HEK293T (cell line): ENCODE measurements around the gene LRP1B.

Experiments used
- CTCF ChIA-PET: fragments of 350-600 bp; formaldehyde crosslinking; extraction: SDS; loops from one replicate; lab custom pipeline; 2021; ENCODE audit warnings: antibody characterized with exemption, inconsistent platforms; lab: Yijun Ruan, JAX
- POLR2A ChIA-PET: fragments of 350-600 bp; formaldehyde crosslinking; extraction: SDS; loops from one replicate; lab custom pipeline; 2020; ENCODE audit warnings: antibody characterized with exemption, inconsistent platforms; lab: Yijun Ruan, JAX
- DNase-seq: peaks from one replicate; pipeline ENCODE4 v3.0.0; 2012; ENCODE audit warnings: mixed read lengths; ENCODE audit errors: extremely low spot score
- ARNT ChIP-seq: fragments of 450-650 bp; IDR thresholded peaks from 2 replicates; pipeline ENCODE4 v1.6.1; 2017; ENCODE audit warnings: mild to moderate bottlenecking
- BHLHE40 ChIP-seq: fragments of 450-650 bp; IDR thresholded peaks from 2 replicates; pipeline ENCODE4 v1.6.1; 2016; ENCODE audit warnings: mild to moderate bottlenecking, moderate library complexity, borderline replicate concordance
- CTBP1 ChIP-seq: fragments of 450-650 bp; IDR thresholded peaks from 2 replicates; pipeline ENCODE4 v1.6.1; 2016; ENCODE audit warnings: borderline replicate concordance
- ELF4 ChIP-seq: fragments of 450-650 bp; IDR thresholded peaks from 2 replicates; pipeline ENCODE4 v1.6.1; 2017; ENCODE audit warnings: antibody characterized with exemption
- FOXA1 ChIP-seq: fragments of 450-650 bp; IDR thresholded peaks from 2 replicates; pipeline ENCODE4 v1.6.1; 2016; ENCODE audit warnings: mild to moderate bottlenecking
- FOXK2 ChIP-seq: fragments of 450-650 bp; IDR thresholded peaks from 2 replicates; pipeline ENCODE4 v1.6.1; 2016; ENCODE audit warnings: mild to moderate bottlenecking
- FOXM1 ChIP-seq: fragments of 450-650 bp; IDR thresholded peaks from 2 replicates; pipeline ENCODE4 v1.6.1; 2017; ENCODE audit warnings: mild to moderate bottlenecking, borderline replicate concordance
- HDGF ChIP-seq: fragments of 450-650 bp; IDR thresholded peaks from 2 replicates; pipeline ENCODE4 v1.6.1; 2017; ENCODE audit warnings: antibody characterized with exemption, borderline replicate concordance
- L3MBTL2 ChIP-seq: fragments of 450-650 bp; conservative IDR thresholded peaks from 2 replicates; pipeline ENCODE4 v1.6.1; 2016; ENCODE audit warnings: mild to moderate bottlenecking
- LEF1 ChIP-seq: fragments of 450-650 bp; IDR thresholded peaks from 2 replicates; pipeline ENCODE4 v1.6.1; 2017; ENCODE audit warnings: mild to moderate bottlenecking, borderline replicate concordance
- NFRKB ChIP-seq: fragments of 450-650 bp; IDR thresholded peaks from 2 replicates; pipeline ENCODE4 v1.6.1; 2016; ENCODE audit warnings: mild to moderate bottlenecking, moderate library complexity
- PKNOX1 ChIP-seq: fragments of 450-650 bp; IDR thresholded peaks from 2 replicates; pipeline ENCODE4 v1.6.1; 2016
- SP1 ChIP-seq: fragments of 450-650 bp; IDR thresholded peaks from 2 replicates; pipeline ENCODE4 v1.6.1; 2017
- SUZ12 ChIP-seq: fragments of 450-650 bp; IDR thresholded peaks from 2 replicates; pipeline ENCODE4 v1.6.1; 2016; ENCODE audit warnings: mild to moderate bottlenecking
- TARDBP ChIP-seq: fragments of 450-650 bp; IDR thresholded peaks from 2 replicates; pipeline ENCODE4 v1.6.1; 2016
- ZNF384 ChIP-seq: fragments of 450-650 bp; IDR thresholded peaks from 2 replicates; pipeline ENCODE4 v1.6.1; 2016

Gene LRP1B

DNA sequence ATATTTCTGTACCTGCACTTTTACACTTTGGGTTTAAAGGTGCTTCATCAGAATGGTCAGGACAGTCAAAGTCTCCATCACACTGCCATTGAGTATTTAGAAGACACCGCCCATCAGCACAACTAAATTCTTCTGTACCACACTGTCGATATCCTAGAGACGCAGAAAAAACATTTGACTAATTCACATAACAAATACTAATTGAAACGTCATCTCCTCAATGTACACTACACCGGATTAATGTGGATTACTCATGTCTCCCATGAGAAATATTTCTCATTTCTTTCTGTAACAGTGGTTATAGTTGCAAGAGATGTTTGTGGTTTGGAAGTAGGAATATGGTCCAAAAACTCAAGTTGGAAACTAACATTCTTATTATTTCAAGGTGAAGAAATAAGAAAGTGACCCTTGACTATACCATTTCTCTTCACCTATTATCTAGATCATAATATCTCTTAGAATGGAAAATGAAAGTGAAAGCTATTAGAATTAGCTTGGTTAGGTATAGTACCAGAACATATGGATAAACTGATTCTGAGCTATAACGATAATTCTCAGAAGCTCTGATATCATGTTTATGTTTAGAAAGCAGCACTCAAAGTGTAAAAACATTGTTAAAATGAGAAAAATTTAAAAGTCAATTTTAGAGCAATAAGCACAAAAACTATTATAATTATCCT lies 1627.7 kb downstream of the LRP1B start:
- DNase-seq, result no peak
- ChIA-PET POLR2A (no interaction called here), CTCF (no interaction called here)
- TF ChIP-seq L3MBTL2 (no peak), PKNOX1 (no peak), FOXK2 (no peak), CTBP1 (no peak), BHLHE40 (no peak), TARDBP (no peak), LEF1 (no peak), SUZ12 (no peak)

DNA sequence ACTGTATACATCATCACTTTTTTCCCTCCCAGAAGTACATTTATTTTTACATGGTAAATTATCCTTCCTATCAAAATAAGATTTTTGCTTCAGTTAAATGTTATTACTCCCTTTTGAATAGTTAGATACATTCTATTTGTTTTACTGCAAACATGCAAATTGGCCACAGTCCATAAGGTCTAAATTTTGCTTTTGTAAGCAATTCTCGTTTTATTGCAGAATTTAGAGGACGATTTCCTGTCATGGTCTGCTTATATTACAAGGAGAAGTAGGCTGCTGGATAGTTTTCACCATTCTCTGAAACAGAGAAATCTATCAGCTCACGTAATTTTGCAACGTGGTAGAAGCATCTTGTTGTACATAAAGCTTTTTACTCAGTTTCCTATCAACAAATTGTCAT lies 1632.5 kb downstream of the LRP1B start:
- ChIA-PET CTCF (no interaction called here), POLR2A (no interaction called here)
- no peak for DNase-seq
- no peak for TF ChIP-seq PKNOX1
- no peak for TF ChIP-seq L3MBTL2
- TF ChIP-seq HDGF, result no peak
- no peak for TF ChIP-seq FOXK2
- no peak for TF ChIP-seq FOXA1
- TF ChIP-seq NFRKB, result no peak
- TF ChIP-seq ARNT, result no peak
- no peak for TF ChIP-seq ELF4
- no peak for TF ChIP-seq LEF1
- no peak for TF ChIP-seq ZNF384
- TF ChIP-seq SUZ12, result no peak
- TF ChIP-seq BHLHE40, result no peak
- TF ChIP-seq SP1, result no peak

DNA sequence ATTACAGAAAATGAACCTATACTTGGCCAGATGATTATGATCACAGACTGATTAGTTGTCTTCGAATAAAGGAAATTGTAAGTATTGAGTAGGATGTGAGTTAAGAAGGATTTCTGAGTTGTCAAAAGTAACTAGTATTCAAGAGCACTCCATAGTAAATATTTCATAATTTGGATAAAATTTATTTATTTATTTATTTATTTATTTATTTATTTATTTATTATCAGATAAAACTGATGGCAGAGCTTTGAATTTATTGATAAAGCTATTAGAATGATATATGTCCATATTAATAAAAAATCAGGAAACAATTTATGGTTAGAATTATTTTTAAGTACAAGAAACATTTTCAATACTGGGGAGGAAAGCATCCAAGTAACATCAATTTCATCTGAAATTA lies 1634.1 kb downstream of the LRP1B start:
- ChIA-PET CTCF (no interaction called here), POLR2A (no interaction called here)
- TF ChIP-seq SUZ12 (no peak), BHLHE40 (no peak), FOXA1 (no peak), LEF1 (no peak), ARNT (no peak), FOXK2 (no peak), NFRKB (no peak), TARDBP (no peak), ELF4 (no peak), L3MBTL2 (no peak), ZNF384 (no peak)
- DNase-seq, result no peak

- ChIA-PET POLR2A (no interaction called here), CTCF (no interaction called here)
- TF ChIP-seq FOXK2 (no peak), PKNOX1 (no peak), ARNT (no peak), HDGF (no peak), LEF1 (no peak), ZNF384 (no peak), CTBP1 (no peak), TARDBP (no peak), NFRKB (no peak), ELF4 (no peak)
- DNase-seq, result no peak
Measured at GRCh38 chr2:140491876-140492275, 1638.9 kb downstream of the LRP1B start.

- POLR2A ChIA-PET, result no interaction called here
- CTCF ChIA-PET, result no interaction called here
- no peak for DNase-seq
- no peak for TF ChIP-seq SUZ12
- no peak for TF ChIP-seq FOXA1
- no peak for TF ChIP-seq ELF4
- TF ChIP-seq FOXM1, result no peak
- TF ChIP-seq PKNOX1, result no peak
- no peak for TF ChIP-seq FOXK2
- no peak for TF ChIP-seq CTBP1
- no peak for TF ChIP-seq ZNF384
- TF ChIP-seq HDGF, result no peak
- no peak for TF ChIP-seq NFRKB
- TF ChIP-seq L3MBTL2, result no peak
- no peak for TF ChIP-seq LEF1
- TF ChIP-seq BHLHE40, result no peak
- no peak for TF ChIP-seq ARNT
- TF ChIP-seq TARDBP, result no peak
- TF ChIP-seq SP1, result no peak
Measured at GRCh38 chr2:140489193-140489592, 1641.6 kb downstream of the LRP1B start.

DNA sequence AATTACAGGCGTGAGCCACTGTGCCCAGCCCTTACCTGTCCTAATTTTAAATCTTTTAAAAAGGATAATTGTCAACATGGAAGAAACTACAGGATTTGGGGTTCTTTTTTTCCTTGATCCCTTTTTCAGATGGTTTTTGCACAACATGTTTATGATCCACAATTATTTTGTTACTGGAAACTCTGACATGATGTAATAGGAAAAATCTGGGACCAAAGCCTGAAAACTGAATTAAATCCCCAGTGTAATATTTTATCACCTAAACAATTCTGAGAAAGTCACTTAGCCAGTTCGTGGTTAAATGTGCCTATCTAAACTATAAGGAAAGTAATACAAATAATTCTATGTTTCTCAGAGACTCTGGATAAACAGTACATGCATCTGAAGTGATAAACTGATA lies 1649.7 kb downstream of the LRP1B start:
- no peak for DNase-seq
- ChIA-PET CTCF (no interaction called here), POLR2A (no interaction called here)
- no peak for TF ChIP-seq BHLHE40
- TF ChIP-seq FOXK2, result no peak
- TF ChIP-seq ZNF384, result no peak
- no peak for TF ChIP-seq TARDBP
- no peak for TF ChIP-seq HDGF
- TF ChIP-seq FOXA1, result no peak
- TF ChIP-seq SUZ12, result no peak
- no peak for TF ChIP-seq L3MBTL2
- no peak for TF ChIP-seq PKNOX1
- no peak for TF ChIP-seq SP1
- TF ChIP-seq ARNT, result no peak
- no peak for TF ChIP-seq LEF1
- no peak for TF ChIP-seq ELF4
- no peak for TF ChIP-seq FOXM1
- no peak for TF ChIP-seq NFRKB
- TF ChIP-seq CTBP1, result no peak
